Fibroblast of lung (primary cell): Measurements from ENCODE around the gene RTF1.

Source experiments
- CTCF ChIP-seq, 2 donors: IDR thresholded peaks in 1 of 2; conservative IDR thresholded peaks in 1 of 2; 1 replicate in 1 of 2; 2 replicates in 1 of 2; pipeline ENCODE4 v1.5.1; 2011 to 2012; ENCODE audit warnings: low read length in 2 of 2, control low read depth in 1 of 2, inconsistent platforms in 1 of 2, low read depth in 1 of 2, mild to moderate bottlenecking in 1 of 2
- EZH2 ChIP-seq: IDR thresholded peaks from 2 replicates; pipeline ENCODE4 v1.5.1; 2012; ENCODE audit warnings: low read length, control low read depth, mild to moderate bottlenecking; ENCODE audit errors: missing control alignments

DNA sequence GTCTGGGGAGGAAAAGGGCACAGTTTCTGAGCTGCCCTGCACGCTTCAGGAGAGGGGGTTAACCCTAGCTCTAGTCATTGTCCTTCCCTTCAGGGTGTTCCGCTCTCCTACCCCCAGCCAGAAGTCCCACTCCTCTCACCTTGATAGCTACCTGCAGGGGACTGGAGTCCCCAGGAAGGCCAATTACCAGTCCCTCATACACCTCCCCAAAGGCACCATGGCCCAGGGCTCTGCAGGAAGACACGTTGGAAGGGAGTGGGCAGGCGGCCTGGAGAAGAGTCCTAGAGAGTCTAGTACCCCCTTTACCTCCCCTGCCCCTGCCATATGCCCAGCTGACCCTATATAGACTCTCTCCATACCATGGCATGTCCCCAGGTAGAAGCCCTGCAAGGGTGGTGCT lies 88.9 kb downstream of the RTF1 start:
- no peak for TF ChIP-seq CTCF (conservative IDR thresholded peaks at IDR 0.05 in 1 of 2, IDR thresholded peaks at IDR 0.05 in 1 of 2; ENCODE audit: low read depth in 1 of 2, low read length in 2 of 2)
- no peak for TF ChIP-seq EZH2
